K562 (cell line): Measurements from ENCODE around the gene CDKN2C.

Experiments
- E2F5 ChIP-seq: sonication (generic); formaldehyde crosslinking; IDR thresholded peaks from 2 replicates; pipeline ENCODE4 v1.8.0; 2022; ENCODE audit warnings: mild to moderate bottlenecking, missing genetic modification reagents
- EZH2 ChIP-seq: IDR thresholded peaks from 2 replicates; pipeline ENCODE4 v1.6.1; 2012; ENCODE audit warnings: low read depth, mild to moderate bottlenecking, inconsistent platforms, low read length, borderline replicate concordance
- IFI16 ChIP-seq: fragments of 250-450 bp; sonication (Bioruptor Pico); IDR thresholded peaks from 2 replicates; pipeline ENCODE4 v2.1.2; 2022; ENCODE audit warnings: mild to moderate bottlenecking, inconsistent platforms
- MAFG ChIP-seq: fragments of 450-650 bp; conservative IDR thresholded peaks from 2 replicates; pipeline ENCODE4 v1.6.1; 2016; ENCODE audit warnings: missing genetic modification characterization, missing compliant biosample characterization
- POLR2A ChIP-seq: fragments of 450-650 bp; conservative IDR thresholded peaks from 2 replicates; pipeline ENCODE4 v1.6.1; 2016
- RFX7 ChIP-seq: fragments of 250-450 bp; sonication (Bioruptor Pico); IDR thresholded peaks from 2 replicates; pipeline ENCODE4 v1.5.1; 2021; ENCODE audit warnings: mild to moderate bottlenecking
- SP1 ChIP-seq: sonication (generic); formaldehyde crosslinking; IDR thresholded peaks from 2 replicates; pipeline ENCODE4 v1.8.1; 2022; ENCODE audit warnings: mild to moderate bottlenecking, missing genetic modification reagents
- TFE3 ChIP-seq: fragments of 450-650 bp; formaldehyde crosslinking; IDR thresholded peaks from 2 replicates; pipeline ENCODE4 v1.4.0; 2020; ENCODE audit warnings: mild to moderate bottlenecking, mixed read lengths
- ZBTB8A ChIP-seq: fragments of 450-650 bp; IDR thresholded peaks from 2 replicates; pipeline ENCODE4 v1.6.1; 2018; ENCODE audit warnings: mild to moderate bottlenecking, moderate library complexity; ENCODE audit not compliant: partially characterized antibody
- TF ChIP-seq, protein P1 (sequence below), 3 experiments: IDR thresholded peaks in 2 of 3; conservative IDR thresholded peaks in 1 of 3; 2 replicates each; pipeline ENCODE4 v1.5.1; 2011 to 2012; ENCODE audit warnings: low read length in 3 of 3, mild to moderate bottlenecking in 3 of 3, control low read depth in 2 of 3, improper control_type of control experiment in 1 of 3, inconsistent platforms in 1 of 3, low read depth in 1 of 3, mixed read lengths in 1 of 3, moderate library complexity in 1 of 3; ENCODE audit not compliant: insufficient read depth in 2 of 3

DNA sequence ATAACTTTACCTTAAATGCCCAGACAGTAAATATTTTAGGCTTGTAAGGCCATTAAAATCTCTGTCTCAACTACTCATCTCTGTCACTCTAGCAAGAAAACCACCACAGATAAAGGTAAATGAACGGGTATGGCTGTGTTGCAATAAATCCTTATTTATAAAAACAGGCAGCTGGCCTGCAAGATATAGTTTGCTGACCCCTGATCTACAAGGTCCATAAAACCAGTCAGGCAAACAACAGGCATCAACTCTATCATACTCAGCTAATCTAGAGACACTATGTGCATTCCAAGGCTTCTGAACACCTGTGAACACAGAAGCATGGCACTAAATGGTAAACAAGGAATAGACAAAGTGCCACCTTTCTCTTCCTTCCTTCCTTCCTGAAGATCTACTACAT, 19.6 kb upstream of the CDKN2C start:
- TF ChIP-seq, protein P1, sequence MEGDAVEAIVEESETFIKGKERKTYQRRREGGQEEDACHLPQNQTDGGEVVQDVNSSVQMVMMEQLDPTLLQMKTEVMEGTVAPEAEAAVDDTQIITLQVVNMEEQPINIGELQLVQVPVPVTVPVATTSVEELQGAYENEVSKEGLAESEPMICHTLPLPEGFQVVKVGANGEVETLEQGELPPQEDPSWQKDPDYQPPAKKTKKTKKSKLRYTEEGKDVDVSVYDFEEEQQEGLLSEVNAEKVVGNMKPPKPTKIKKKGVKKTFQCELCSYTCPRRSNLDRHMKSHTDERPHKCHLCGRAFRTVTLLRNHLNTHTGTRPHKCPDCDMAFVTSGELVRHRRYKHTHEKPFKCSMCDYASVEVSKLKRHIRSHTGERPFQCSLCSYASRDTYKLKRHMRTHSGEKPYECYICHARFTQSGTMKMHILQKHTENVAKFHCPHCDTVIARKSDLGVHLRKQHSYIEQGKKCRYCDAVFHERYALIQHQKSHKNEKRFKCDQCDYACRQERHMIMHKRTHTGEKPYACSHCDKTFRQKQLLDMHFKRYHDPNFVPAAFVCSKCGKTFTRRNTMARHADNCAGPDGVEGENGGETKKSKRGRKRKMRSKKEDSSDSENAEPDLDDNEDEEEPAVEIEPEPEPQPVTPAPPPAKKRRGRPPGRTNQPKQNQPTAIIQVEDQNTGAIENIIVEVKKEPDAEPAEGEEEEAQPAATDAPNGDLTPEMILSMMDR (IDR thresholded peaks at IDR 0.05 in 2 of 3, conservative IDR thresholded peaks at IDR 0.05 in 1 of 3; ENCODE audit: insufficient read depth in 2 of 3, low read depth in 1 of 3, low read length in 3 of 3): no peak
- TF ChIP-seq SP1 (CRISPR knock-in tag): no peak
- no peak for TF ChIP-seq RFX7
- no peak for TF ChIP-seq POLR2A
- TF ChIP-seq MAFG (tag): no peak
- TF ChIP-seq IFI16 (CRISPR knock-in tag): no peak
- no peak for TF ChIP-seq E2F5
- TF ChIP-seq EZH2: no peak
- no peak for TF ChIP-seq ZBTB8A
- TF ChIP-seq TFE3 (CRISPR knock-in tag): no peak
